CD4-positive, CD25-positive, alpha-beta regulatory T cell (primary cell): Measurements from ENCODE around the gene CASP7. TPM values are rescaled to one million over a fixed set of nuclear protein-coding genes. Genes with fewer than 3 reads are reported as not detected.

ENCODE experiments used
- polyA plus RNA-seq, 4 donors: library from polyadenylated mRNA; unstranded; fragments of 300-500 nt; fragmentation: Illumina TruSeq; gene quantifications; one replicate each; pipeline ENCODE4 v1.2.3, GENCODE V29; 2021
- total RNA-seq: library from RNA; stranded (reverse); gene quantifications from one replicate; pipeline ENCODE4 v1.2.3, GENCODE V29; 2022

Gene CASP7
- total and polyA plus RNA-seq, 5 donors from 2014 or later = 11.1 to 24.2 (median 21.7) TPM

Other genes with a start within 250 kb of the CASP7 start
- gene HABP2, start 126.9 kb upstream of the CASP7 start, total RNA-seq = not detected
- not detected for gene HABP2, start 126.9 kb upstream of the CASP7 start, polyA plus RNA-seq
- not detected for gene NRAP, start 15.9 kb upstream of the CASP7 start, total RNA-seq
- not detected for gene NRAP, start 15.9 kb upstream of the CASP7 start, polyA plus RNA-seq
- gene PLEKHS1, start 71.8 kb downstream of the CASP7 start, total RNA-seq = 0.12 TPM
- not detected for gene PLEKHS1, start 71.8 kb downstream of the CASP7 start, polyA plus RNA-seq
- gene DCLRE1A, start 174.2 kb downstream of the CASP7 start, total RNA-seq = 4.4 TPM
- gene DCLRE1A, start 174.2 kb downstream of the CASP7 start, polyA plus RNA-seq = 1 to 10 TPM; 4.7 to 9.1 (median 6.6) TPM
- 13.0 TPM for gene NHLRC2, start 174.7 kb downstream of the CASP7 start, total RNA-seq
- 1 to 10 TPM; 3.9 to 8.0 (median 6.8) TPM for gene NHLRC2, start 174.7 kb downstream of the CASP7 start, polyA plus RNA-seq